Medulla oblongata (tissue), 1 donor: ENCODE measurements around the gene FRAS1.
"Not testable (repeated sequence)": the region's sequence is repeated elsewhere in the genome, so short reads cannot be mapped to it uniquely, and the experiment has no call there.

Source experiments
- DNase-seq: peaks from one replicate; pipeline ENCODE4 v3.0.0-alpha.2; 2015; ENCODE audit errors: extremely low spot score

Gene FRAS1

GRCh38 chr4:78275450-78275849 is 218.3 kb downstream of the FRAS1 start:
- not testable (repeated sequence) for DNase-seq

- no peak for DNase-seq
These were observed 229.2 kb downstream of the FRAS1 start for GRCh38 chr4:78286281-78286680.

GRCh38 chr4:78288327-78288726 is 231.2 kb downstream of the FRAS1 start:
- DNase-seq, result no peak

- no peak for DNase-seq
These were observed 234.2 kb downstream of the FRAS1 start for GRCh38 chr4:78291277-78291676.

- no peak for DNase-seq
These were observed 235.2 kb downstream of the FRAS1 start for GRCh38 chr4:78292341-78292740.

- DNase-seq, result no peak
These were observed 235.7 kb downstream of the FRAS1 start for GRCh38 chr4:78292856-78293255.

GRCh38 chr4:78293348-78293747 is 236.2 kb downstream of the FRAS1 start:
- DNase-seq, result no peak

- DNase-seq, result no peak
These were observed 236.7 kb downstream of the FRAS1 start for GRCh38 chr4:78293821-78294301.

GRCh38 chr4:78296261-78296660 is 239.1 kb downstream of the FRAS1 start:
- no peak for DNase-seq

- DNase-seq, result peak; percentile 18
These were observed 240.1 kb downstream of the FRAS1 start for GRCh38 chr4:78297116-78297800.

GRCh38 chr4:78298618-78299017 is 241.5 kb downstream of the FRAS1 start:
- no peak for DNase-seq

GRCh38 chr4:78299565-78299972 is 242.4 kb downstream of the FRAS1 start:
- no peak for DNase-seq

GRCh38 chr4:78307263-78307662 is 250.1 kb downstream of the FRAS1 start:
- DNase-seq, result not testable (repeated sequence)

GRCh38 chr4:78308517-78308916 is 251.4 kb downstream of the FRAS1 start:
- DNase-seq, result no peak

- no peak for DNase-seq
These were observed 252.2 kb downstream of the FRAS1 start for GRCh38 chr4:78309352-78309751.

GRCh38 chr4:78310007-78310739 is 253.1 kb downstream of the FRAS1 start:
- DNase-seq, result no peak

GRCh38 chr4:78310740-78311115 is 253.6 kb downstream of the FRAS1 start:
- no peak for DNase-seq

- DNase-seq, result no peak
These were observed 254.2 kb downstream of the FRAS1 start for GRCh38 chr4:78311306-78311705.

- no peak for DNase-seq
These were observed 256.0 kb downstream of the FRAS1 start for GRCh38 chr4:78312989-78313753.

- no peak for DNase-seq
These were observed 256.6 kb downstream of the FRAS1 start for GRCh38 chr4:78313754-78314120.

GRCh38 chr4:78318126-78318525 is 261.0 kb downstream of the FRAS1 start:
- no peak for DNase-seq

- peak; percentile 13 for DNase-seq
These were observed 263.3 kb downstream of the FRAS1 start for GRCh38 chr4:78320349-78320935.
